GM21360 (cell line): ENCODE results near the gene CDC5L.
"Not testable (repeated sequence)": the region's sequence is repeated elsewhere in the genome, so short reads cannot be mapped to it uniquely, and the experiment has no call there.

Source experiments
- ATAC-seq: cut with Tn5 transposase; IDR thresholded peaks from one replicate; pipeline ENCODE4 v1.9.1; 2021; ENCODE audit warnings: mild to moderate bottlenecking, moderate library complexity; ENCODE audit not compliant: unreplicated experiment

Gene CDC5L

DNA sequence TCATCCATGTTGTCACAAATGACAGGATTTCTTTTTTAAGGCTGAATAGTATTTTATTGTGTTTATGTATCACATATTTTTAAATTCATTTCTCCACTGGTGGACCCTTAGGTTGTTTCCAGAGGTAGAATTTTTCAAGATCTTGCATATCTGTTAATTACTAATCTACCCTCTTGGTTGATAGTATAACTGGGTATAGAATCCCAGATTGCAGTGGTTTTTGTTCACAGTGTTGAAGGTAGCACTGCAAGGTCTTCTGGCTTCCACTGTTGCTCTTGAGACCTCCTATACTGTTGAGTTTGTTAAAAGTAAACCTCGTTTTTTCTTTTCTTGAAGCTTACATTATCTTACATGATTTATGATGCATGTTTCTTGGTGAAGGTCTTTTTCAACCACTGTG lies 22.9 kb downstream of the CDC5L start:
- no peak for ATAC-seq

DNA sequence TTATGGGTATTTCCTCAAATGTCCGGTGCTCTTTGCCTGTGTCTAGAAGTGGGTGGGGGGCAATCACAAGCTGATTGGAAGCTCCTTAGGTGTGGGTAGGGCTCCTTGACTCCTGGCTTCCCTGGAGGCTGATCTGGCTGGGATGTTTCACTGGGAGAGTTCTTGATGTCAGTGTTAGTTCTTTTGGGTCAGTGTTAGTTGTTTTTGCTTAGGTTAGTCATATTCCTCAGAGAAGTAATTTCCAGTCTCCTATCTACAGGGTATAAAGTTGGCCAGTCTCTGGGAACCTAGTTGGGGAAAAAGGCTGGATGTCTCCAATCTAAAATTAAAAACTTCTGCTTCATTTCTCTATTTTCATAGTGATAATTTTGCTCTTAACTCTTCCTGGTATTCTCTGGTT lies 23.6 kb downstream of the CDC5L start:
- ATAC-seq: no peak

DNA sequence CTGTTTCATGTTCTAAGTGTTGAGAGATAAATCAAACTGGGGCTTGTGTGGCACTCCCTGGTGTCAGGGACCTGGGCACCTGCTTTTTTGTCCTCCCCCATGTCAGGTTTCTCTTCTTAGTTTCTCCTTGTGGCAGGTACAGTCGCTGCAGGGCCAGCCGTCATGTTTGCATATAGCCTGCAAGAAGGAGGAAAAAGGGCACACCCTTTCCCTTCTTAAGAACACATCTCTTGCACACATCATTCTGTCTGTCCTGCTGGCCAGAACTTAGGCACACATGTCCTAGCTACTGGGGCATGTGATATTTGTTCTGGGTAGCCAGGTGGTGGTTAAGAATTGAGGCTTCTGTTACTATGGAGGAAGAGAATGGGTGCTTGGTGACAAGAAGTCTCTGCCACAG lies 27.9 kb downstream of the CDC5L start:
- no peak for ATAC-seq

DNA sequence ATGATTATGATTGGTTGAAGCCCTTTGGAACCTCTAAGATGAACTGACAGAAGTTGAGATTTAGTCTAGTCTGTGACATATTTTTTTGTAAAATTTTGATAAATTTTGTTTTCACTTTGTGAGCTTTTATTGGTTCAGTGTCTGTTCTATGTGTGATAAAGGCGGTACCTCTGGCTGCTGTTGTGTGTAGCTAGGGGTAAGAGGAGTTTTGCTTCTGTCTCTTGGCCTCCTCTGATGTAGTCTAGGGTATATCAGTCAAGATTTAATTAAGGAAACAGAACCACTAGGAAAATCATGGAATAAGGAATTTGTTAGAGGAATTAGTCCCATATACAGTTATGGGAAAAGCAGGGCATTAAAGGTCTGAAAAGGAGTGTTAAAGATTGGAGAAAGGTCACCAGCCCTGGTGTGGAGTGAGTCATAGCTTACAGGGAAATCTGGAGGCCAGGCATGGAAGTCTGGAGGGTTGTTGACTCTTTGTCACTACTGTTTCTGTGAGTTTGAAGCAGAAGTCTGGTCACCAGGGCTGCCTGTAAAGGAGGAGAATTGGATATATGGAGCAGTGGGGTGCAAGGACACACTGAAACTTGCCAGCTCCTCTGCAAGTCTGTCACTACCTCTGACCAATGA lies 28.5 kb downstream of the CDC5L start:
- no peak for ATAC-seq

DNA sequence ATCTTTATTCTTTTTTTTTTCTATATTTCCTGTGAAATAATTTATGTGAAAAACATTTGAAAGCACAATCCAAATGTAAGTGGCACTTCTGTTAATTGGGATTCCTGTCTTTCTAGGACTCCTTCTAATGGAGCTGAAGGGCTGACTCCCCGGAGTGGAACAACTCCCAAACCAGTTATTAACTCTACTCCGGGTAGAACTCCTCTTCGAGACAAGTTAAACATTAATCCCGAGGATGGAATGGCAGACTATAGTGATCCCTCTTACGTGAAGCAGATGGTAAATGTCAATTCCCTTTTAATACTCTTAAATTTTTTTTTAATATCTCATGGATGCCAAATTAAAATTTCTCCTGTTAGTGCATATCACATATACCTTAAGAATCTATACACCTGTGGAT lies 35.0 kb downstream of the CDC5L start:
- ATAC-seq: no peak

DNA sequence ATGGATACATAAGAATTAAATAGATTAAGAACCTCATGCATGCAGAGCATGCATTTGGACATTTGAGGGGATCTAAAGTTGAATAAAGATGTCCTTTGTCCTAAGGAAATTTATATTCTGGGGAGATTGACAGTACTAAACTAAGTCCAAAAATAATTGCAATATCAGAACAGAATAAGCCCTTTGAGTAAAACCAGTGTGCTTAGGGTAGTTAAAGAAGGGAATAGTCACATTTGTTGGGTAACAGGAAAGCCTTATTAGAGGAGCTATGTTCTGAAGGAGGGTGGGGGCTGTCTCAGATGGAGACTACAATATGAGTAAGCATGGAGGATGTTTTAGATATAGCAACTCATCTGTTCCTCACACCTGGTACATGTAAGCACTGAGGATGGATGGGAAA lies 35.8 kb downstream of the CDC5L start:
- no peak for ATAC-seq

DNA sequence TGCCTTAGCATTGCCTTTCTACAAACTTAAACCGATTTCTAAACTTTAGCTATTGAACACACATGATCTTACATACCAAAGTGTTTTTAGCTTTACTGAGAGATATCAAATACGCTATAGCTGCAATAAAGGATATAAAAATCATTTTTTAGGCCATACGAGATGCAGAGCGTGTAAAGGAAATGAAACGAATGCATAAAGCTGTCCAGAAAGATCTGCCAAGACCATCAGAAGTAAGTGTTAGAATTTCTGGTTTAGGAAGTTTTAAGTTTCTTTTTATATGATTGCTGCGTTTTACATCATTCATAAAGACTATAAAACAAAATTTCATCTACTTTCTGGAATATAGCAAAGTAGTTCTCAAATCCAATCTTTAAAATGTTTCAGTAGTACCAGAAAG lies 38.4 kb downstream of the CDC5L start:
- ATAC-seq: no peak

DNA sequence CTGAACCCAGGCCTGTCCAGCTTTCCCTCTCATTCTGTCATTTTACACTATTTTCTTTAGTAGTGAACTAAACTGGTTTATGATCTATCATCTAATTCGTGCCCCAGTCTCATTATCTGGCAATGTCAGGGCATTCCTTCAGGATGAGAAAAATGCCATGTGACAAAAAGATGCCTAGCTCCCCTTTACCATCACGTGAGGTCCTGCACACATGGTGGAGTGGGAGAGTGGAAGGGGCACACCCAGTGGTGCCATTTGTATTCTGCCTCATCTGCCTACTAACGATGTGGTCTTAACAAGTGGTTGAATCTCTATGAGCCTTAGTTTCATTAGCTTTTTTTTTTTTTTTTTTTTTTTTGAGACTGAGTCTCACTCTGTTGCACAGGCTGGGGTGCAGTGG lies 41.2 kb downstream of the CDC5L start:
- no peak for ATAC-seq

DNA sequence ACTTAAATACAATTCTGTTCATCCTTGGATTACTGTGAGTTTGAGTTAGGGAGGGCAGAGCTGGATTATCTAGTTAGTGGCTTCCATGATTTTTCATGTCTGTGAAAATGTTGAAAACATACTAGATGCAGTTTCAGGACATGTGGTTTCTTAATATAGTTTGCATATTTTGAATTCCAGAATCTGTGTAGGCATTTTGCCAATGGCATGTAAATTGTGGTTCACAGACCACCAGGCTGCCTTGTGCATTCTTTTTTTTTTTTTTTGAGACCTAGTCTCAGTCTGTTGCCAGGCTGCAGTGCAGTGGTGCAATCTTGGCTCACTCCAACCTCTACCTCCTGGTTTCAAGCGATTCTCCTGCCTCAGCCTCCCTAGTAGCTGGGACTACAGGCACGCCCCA lies 42.8 kb downstream of the CDC5L start:
- ATAC-seq: no peak

DNA sequence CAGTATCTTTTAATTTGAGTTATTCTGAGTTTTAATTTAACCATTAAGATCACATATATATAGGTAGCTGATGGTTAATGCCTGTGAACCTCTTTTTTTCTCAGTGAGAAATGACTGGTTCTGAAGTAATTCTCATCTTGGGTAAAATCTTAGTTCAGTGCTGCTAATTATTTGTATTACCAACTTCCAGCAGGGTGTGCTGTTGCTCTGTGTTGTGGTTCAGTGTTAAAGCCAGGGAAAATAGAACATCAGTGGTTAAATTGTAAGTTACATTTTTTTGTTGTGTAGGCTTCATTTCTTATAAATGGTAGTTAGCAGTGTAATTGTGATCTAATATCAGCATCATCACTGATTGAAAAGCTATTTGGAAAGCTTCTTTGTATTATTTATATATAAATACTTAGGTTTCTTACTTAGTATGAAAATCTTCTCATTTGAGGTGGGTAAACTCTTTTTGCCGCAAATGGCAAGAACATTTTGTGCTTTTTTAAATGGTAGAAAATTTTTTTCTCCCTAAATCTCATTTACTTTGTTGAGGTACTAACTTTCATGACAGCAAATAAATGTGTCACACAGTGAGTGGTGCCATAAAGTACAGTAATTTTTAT lies 43.7 kb downstream of the CDC5L start:
- no peak for ATAC-seq

DNA sequence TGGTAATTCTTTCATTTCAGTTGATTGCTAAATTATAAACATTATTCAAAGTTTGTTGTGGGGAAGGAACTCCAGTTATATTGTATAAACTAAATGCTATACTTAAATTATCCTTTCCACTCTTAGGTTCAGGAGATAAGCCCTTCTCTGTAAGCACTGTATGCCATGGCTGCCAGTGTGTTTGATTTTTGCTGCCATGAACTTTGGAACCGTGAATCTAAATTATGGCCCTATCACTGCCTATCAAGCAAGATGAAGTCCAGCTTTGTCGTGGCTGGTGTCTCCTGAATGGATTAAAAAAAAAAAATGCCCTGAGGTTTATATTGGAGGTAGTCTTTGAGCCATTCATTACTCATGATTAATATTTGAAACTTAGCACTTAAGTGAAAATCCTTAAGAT lies 44.7 kb downstream of the CDC5L start:
- no peak for ATAC-seq

DNA sequence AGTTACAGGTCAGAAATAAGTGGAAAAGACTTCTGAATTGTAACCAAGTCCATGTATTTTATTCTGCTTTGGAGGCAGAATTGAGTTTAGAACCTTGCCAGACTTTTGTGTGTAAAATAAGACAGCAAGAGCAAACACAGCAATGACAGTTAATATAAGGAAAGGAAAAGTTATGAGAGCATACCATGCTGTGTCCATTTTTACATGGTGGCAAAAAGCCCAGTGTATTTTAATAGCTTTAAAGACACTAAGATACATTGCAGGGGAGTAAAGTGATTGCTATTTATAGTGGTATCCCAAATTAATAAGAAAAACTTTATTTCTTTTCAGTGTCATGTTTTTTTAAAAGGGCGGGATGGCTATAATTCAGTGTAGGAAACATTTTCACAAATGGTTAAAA lies 45.2 kb downstream of the CDC5L start:
- ATAC-seq: no peak

DNA sequence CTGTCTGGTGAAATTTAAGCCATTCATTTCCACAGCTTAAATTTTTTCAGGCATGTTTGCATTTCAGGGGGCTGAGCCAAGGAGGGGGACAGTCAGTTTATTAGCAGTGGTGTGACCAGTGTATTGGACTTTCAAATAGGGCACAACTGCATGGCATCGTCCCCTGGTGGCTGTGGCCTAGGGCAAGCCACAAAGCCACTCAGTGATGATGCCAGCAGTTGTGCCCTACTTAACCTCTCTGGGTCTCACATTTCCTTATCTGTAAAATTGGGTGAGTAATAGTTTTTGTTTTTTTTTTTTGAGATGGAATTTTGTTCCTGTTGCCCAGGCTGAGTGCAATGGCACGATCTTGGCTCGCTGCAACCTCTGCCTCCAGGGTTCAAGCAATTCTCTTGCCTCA lies 48.0 kb downstream of the CDC5L start:
- no peak for ATAC-seq

DNA sequence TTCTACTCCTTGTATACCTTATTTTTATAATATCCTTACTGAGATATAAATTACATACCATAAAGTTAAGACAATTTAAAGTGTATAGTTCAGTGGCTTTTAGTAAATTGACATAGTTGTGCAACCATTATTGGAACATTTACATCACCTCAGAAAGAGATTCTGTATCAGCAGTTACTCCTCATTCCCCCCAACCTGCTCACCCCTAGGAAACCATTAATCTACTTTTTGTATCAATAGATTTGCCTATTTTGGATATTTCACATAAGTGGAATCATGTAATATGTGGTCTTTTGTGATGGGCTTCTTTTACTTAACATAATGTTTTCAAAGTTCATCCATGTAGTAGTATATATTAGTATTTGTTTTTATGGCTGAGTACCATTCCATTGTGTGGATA lies 51.3 kb downstream of the CDC5L start:
- no peak for ATAC-seq

DNA sequence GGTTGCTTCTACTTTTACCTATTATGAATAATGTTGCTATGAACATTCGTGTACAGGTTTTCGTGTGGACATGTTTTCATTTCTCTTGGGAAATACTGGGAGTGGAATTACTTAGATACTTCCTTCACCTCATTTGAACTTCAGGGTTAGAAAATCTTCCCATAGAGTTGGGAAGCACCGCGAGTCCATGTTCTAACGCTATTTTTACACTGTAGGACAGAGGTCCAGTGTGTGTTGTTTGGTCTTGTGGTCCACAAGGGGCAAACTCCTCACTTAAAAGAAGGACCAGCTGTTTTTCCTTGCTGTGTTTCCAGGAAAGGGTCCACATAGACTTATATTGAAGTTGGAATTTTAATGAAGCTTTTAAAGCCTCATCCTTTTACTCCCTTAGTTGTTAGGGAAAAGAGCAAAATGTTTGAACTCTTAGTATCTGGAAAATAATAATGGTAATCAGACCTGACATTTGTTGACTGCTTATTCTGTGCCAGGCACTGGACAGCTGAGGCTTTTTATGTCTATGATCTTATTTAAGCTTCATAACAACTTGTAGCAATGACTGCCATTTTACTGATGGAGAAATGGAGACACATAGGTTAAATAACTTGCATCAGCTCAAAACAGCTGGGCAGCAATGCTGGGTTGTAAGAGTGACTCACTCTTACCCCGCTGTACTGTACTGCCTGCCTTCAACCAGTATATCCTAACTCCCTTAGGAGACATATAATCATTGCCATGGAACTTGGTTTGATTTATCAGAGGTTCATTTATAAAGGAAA lies 52.0 kb downstream of the CDC5L start:
- ATAC-seq: no peak

DNA sequence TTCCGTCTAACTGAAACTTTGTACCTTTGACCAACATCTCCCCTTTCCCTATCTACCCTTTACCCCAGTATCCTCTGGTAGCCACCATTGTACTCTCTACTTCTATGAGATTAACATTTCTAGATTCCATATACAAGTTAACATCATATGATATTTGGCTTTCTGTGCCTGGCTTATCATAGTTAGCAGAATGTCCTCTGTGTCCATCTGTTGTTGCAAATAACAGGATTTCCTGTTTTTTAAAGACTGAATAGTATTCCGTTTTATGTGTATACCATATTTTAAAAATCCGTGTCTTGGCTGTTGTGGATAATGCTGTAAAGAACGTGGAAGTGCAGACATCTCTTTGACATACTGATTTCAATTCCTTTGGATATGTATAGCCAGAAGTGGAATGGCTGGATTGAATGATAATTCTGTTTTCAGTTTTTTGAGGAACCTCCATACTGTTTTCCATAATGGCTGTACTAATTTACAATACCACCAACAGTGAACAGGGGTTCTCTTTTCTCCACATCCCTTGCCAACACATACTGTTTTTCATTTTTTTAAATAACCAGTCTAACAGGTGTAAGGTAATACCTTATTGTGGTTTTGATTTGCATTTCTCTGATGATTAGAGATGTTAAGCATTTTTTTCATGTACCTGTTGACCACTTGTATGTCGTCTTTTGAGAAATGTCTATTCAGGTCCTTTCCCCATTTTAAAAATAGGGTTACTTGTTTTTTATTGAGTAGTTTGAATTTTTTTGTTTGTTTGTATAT lies 53.8 kb downstream of the CDC5L start:
- ATAC-seq: no peak

DNA sequence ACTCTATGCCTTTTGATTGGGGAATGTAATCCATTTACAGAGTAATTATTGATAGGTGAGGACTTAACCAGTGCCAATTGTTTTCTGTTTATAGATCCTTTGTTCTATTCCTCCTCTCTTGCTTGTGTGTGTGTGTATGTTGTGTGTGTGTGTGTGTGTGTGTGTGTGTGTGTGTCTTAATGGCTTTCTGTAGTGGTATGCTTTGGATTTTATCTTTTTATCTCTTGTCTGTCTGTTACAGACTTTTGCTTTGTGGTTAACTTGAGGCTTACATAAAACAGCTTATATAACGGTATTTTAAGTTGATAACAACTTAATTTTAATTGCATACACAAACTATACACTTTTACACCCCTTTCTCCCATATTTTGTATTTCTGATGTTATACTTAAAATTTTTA lies 54.7 kb downstream of the CDC5L start:
- no peak for ATAC-seq

DNA sequence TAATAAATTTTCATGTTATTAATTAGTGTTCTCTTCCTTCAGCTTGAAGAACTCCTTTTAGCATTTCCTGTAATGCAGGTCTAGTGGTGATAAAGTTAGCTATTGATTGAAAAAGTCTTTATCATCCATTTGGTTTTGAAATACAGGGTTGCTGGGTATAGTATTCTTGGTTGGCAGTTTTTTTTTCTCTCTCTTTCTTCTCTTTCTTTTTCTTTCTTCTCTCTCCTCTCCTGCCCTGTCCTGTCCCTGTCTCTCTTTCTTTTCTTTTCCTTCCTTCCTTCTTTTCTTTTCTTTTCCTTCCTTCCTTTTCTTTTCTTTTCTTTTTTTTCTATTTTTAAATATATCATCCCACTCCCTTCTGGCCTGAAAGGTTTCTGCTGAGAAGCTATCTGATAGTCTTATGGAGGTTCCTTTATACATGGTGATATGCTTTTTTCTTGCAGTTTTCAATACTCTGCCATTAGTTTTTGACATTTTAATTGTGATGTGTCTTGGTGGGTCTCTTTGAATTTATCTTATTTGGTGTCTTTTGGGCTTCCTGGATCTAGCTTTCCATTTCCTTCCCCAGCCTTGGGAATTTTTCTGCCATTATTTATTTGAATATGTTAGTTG lies 55.4 kb downstream of the CDC5L start:
- no peak for ATAC-seq

DNA sequence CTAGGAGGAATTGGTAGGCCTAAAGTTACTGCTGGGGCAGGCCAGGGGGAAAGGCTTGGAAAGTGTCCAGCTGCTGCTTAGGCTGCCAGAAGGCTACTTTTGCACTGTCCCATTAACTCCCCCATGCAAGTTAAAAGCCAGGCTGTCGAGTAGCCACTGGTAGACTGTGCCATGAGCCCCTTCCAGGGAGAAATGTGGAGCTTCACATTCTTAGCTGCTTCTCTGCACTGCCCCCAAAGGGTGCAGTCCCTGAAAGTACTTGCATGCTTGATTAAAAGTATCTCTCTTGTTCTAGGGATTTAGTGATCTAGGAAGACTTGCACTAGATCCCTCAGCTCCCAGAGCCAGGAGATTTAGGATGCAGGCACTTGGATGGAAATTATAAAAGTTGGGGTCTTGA lies 57.3 kb downstream of the CDC5L start:
- no peak for ATAC-seq

DNA sequence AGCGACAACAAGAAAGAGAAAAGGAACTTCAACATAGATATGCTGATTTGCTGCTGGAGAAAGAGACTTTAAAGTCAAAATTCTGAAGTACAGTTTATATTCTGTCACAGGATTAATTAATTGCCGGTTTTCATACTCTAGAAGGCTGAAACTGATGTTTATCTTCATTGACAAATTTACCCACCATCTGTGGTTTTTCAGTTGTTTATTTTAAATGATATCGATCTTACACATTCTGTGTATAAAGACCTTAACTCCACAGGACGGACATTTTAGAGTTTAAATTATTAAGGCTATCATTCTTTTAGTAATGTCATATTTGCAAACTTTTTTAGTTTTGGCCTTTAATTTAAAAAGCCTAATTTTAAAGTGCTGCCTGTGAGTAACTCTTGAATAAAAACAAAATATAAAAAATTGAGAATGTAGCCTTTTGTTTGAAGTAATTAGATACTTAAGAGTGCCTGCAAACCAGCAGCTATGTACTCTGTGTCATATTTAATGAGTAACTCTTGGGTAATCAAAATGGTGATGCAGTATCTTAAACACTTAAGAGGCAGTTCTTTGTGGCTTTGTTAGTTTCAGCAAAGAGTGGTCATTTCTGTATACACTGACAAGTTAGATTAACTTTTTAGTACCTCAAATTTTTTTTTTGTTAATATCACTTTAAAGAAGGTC lies 59.3 kb downstream of the CDC5L start:
- ATAC-seq: no peak

DNA sequence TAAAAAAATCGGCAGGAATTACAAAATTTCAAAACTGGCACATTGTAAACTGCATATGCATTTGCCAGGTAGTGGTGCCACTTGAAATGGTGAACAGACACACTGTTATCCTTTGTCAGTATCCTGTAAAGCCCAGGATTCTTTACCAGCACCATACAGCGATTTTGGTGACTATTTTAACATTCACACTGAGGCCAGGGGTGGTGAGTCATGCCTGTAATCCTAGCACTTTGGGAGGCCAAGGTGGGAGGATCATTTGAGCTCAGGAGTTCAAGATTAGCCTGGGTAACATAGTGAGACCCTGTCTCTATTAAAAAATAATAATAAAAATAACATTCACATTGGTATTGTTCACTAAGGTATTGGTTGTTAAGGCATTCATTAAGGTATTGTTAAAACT lies 61.7 kb downstream of the CDC5L start:
- not testable (repeated sequence) for ATAC-seq
